Fibroblast of skin of abdomen (primary cell): Measurements from ENCODE around the gene RYR1.
"Not testable (repeated sequence)": the region's sequence is repeated elsewhere in the genome, so short reads cannot be mapped to it uniquely, and the experiment has no call there.

Experiments used
- DNase-seq: peaks from one replicate; pipeline ENCODE4 v3.0.0-alpha.2; 2013

RYR1 gene

DNA sequence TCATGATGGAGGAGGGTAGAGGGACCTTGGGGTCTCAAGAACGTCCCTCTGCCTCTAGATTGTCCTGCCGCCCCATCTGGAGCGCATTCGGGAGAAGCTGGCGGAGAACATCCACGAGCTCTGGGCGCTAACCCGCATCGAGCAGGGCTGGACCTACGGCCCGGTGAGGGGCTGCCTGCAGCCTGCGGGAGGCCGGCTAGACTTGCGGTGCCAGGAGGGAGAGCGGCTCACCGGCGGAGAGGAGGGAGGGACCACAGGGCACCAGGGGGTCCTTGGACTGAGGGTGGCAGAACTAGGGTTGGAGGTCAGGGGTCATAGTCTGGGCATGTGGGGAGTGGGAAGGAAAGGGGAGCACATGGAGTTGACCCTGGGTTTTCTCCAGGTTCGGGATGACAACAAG lies 29.9 kb downstream of the RYR1 start:
- no peak for DNase-seq

- no peak for DNase-seq
Measured at GRCh38 chr19:38464421-38465082, 31.1 kb downstream of the RYR1 start.

GRCh38 chr19:38466050-38466449 lies 32.6 kb downstream of the RYR1 start:
- no peak for DNase-seq

DNA sequence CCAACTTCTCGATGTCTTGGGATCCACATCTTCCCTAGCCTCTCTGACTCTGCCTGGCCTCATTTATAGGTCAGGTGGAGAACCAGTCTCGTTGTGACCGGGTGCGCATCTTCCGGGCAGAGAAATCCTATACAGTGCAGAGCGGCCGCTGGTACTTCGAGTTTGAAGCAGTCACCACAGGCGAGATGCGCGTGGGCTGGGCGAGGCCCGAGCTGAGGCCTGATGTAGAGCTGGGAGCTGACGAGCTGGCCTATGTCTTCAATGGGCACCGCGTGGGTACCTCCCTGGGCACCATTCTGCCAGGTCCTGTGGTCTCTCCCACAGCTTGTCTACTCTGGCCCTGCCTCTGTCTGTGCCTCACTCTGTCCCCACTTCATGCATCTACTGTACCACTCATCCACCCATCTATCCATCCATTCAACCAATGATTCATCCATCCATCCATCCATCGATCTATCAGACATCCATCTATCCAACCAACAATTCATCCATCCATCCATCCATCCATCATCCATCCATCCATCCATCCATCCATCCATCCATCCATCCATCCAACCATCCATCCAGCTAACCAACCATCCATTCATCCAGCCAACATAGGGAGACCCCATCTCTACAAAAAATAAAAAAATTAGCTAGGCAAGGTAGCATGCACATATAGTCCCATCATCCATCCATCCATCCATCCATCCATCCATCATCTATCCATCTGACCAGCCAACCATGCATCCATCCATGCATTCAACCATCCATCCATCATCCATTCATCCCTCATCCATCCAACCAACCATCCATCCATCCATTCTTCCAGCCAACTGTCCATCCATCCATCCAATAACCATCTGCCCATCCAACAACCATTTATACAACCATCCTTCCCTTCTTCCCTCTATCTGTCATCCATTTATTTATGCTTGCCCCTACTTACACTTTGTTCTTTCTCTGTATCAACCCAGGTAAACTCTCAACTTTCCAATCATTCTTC lies 34.3 kb downstream of the RYR1 start:
- no peak for DNase-seq

- DNase-seq: no peak
Measured at GRCh38 chr19:38469151-38469550, 35.7 kb downstream of the RYR1 start.

DNA sequence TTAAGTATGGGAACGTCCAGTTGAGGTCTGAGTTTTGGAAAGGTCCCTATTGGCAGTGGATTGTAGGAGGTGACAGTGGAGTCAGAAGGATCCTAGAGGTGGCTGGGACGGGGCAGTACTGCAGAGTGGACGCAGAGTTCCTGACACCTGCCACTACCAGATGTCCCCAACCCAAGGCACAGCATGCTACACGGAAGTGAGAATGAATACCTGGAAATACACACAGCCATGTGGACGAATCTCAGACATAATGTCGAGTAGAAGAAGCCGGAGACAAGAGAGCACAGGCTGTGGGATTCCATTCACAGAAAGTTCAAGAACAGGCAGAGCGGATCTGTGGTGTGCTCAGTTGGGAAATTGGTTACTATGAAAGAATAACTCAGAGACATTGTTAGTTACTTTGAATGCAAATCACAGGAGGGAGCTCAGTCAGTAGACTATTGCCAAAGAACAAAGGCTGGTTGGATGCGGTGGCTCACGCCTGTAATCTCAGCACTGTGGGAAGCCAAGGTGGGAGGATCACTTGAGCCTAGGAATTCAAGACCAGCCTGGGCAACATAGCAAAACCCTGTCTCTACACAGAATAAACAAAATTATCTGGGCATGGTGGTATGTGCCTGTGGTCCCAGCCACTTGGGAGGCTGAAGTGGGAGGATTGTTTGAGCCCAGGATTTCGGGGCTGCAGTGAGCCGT lies 37.4 kb downstream of the RYR1 start:
- DNase-seq: no peak

DNA sequence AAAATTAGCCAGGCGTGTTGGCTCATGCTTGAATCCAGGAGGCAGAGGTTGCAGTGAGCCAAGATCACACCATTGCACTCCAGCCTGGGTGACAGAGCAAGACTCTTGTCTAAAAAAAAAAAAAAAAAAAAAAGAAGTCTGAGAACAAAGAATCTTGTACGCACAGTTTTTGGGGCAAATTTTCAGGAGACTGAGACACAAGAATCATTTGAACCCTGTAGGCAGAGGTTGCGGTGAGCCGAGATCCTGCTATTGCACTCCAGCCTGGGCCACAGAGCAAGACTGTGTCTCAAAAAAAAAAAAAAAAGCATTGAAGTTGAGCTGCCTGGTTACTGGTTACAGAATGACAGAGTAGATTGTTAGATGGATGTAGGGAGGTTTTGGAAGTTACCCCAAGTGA lies 39.2 kb downstream of the RYR1 start:
- not testable (repeated sequence) for DNase-seq

DNA sequence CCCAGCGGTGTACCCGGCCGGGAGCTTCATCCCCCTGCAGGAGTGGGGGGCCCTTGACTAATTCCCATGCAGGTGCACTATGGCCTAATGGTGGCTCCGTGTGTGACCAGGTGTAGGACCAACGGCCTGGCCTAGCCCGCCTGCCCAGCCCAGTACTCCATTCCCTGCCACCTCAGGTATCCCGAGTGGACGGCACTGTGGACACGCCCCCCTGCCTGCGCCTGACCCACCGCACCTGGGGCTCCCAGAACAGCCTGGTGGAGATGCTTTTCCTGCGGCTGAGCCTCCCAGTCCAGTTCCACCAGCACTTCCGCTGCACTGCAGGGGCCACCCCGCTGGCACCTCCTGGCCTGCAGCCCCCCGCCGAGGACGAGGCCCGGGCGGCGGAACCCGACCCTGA lies 39.7 kb downstream of the RYR1 start:
- no peak for DNase-seq

DNA sequence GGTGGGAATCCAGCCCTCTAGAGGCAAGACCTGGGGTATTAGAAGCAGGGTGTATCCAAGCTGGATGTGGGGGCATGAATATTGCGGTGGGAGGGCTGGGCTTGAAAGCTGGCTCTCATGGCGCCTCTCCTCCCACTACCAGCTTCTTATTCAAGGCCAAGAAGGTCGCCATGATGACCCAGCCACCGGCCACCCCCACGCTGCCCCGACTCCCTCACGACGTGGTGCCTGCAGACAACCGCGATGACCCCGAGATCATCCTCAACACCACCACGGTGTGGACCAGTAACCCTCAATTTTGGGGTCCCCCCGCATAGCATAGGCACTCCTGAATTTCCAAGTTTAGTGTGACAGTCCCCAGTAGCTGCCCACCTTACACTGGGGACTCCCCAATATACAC lies 41.7 kb downstream of the RYR1 start:
- DNase-seq: no peak

GRCh38 chr19:38478273-38478971 lies 44.9 kb downstream of the RYR1 start:
- DNase-seq: no peak

DNA sequence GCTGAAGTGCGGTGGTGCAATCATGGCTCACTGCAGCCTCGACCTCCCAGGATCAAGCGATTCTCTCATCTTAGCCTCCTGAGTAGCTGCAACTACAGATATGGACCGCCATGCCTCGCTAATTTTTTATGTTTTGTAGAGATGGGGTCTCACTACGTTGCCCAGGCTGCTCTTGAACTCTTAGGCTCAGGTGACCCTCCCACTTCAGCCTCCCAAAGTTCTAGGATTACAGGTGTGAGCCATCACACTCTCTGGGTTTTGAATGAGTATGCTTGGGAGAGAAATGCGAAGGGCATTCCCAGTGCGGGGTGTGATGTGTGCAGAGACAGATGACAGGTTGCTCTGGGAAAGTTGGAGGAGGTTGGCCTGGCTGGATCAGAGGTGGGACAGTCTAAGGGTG lies 49.0 kb downstream of the RYR1 start:
- no peak for DNase-seq

GRCh38 chr19:38483016-38483630 lies 49.6 kb downstream of the RYR1 start:
- no peak for DNase-seq

- DNase-seq: no peak
Measured at GRCh38 chr19:38484747-38485146, 51.3 kb downstream of the RYR1 start.

- no peak for DNase-seq
Measured at GRCh38 chr19:38485541-38486285, 52.2 kb downstream of the RYR1 start.

DNA sequence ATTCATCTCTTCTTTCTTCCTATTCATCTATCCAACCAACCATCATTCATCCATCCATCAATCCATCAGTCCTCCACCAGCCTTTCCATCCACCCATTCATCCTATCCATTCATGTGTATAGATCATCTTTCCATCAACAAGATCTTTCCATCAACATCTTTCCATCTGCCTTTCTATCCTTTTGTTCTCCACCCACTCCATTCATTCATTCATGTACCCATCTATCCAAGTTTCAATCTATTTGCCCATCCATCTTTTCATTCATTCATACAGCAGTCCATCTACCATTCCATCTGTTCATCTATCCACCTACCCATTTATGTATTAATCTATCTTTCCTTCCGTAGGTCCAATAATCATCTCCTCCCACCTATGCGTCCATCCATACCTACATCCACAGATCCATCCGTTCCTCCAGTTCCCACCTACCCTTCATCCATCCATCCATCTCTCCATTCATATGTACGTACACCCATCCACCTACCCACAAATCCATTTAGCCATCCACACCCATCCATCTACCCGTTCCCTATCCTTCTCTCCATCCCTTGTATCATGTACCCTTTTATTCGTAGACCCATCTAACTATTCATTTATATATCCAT lies 53.3 kb downstream of the RYR1 start:
- DNase-seq: no peak

GRCh38 chr19:38488096-38488495 lies 54.6 kb downstream of the RYR1 start:
- no peak for DNase-seq

DNA sequence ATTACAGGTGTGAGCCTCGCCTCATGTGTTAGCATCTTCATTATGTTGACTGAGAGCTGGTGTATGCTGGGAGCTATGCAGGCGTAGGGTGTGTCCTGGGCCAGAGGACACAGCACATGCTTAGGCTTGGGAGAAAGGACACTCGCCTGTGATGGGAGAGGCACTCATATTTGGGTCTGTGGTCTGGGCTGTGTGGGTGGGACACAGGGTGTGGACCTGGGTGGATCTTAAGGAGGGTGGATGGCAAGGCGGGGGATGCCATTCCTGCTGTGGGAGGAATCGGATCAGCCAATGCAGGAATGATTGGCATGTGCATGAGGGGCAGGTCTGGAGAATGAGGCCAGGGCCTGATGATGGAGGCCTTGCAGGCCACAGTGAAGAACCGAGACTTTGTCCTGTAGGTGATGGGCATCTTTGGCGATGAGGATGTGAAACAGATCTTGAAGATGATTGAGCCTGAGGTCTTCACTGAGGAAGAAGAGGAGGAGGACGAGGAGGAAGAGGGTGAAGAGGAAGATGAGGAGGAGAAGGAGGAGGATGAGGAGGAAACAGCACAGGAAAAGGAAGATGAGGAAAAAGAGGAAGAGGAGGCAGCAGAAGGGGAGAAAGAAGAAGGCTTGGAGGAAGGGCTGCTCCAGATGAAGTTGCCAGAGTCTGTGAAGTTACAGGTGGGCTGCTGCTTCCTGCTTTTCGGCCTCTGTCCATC lies 55.4 kb downstream of the RYR1 start:
- DNase-seq: no peak

GRCh38 chr19:38490861-38491260 lies 57.4 kb downstream of the RYR1 start:
- no peak for DNase-seq

DNA sequence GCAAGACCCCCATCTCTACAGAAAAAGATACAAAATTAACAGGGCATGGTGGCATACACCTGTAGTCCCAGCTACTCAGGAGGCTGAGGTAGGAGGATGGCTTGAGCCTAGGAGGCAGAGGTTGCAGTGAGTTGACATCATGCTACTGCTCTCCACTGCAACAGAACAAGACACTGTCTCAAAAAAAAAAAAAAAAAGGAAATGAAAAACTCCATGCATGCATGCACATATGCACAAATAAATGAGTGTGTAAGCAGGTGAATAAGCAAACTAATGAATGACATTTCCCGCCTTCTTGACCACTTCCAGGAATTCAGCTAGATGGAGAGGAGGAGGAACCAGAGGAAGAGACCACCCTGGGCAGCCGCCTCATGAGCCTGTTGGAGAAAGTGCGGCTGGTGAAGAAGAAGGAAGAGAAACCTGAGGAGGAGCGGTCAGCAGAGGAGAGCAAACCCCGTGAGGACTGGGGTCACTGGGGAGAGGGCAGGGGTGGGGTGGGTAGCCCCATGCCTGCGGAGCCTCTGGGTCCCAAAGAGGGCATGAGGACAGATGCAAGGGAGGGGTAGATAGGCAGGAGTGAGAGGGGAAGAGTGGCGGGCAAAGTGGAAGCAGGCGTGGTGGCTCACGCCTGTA lies 58.8 kb downstream of the RYR1 start:
- no peak for DNase-seq

GRCh38 chr19:38494379-38494778 lies 60.9 kb downstream of the RYR1 start:
- no peak for DNase-seq
